AG09309 (cell line): ENCODE results near the gene GINS2.
A peak's percentile ranks its signal among the peaks of the same experiment; 100 is the strongest.

Experiments
- DNase-seq: peaks from one replicate; pipeline ENCODE4 v3.0.0-alpha.2; 2010; ENCODE audit warnings: low read depth
- H3K4me3 ChIP-seq: 2 replicates; pipeline ENCODE4 v1.5.1; 2011; ENCODE audit warnings: mild to moderate bottlenecking, low read depth, low read length, moderate library complexity; ENCODE audit not compliant: control insufficient read depth
- TF ChIP-seq, protein P1 (sequence below): IDR thresholded peaks from 2 replicates; pipeline ENCODE4 v1.5.1; 2011; ENCODE audit warnings: mild to moderate bottlenecking, low read depth, low read length, inconsistent platforms; ENCODE audit not compliant: insufficient read depth, control insufficient read depth; ENCODE audit errors: missing control alignments

The GINS2 gene

DNA sequence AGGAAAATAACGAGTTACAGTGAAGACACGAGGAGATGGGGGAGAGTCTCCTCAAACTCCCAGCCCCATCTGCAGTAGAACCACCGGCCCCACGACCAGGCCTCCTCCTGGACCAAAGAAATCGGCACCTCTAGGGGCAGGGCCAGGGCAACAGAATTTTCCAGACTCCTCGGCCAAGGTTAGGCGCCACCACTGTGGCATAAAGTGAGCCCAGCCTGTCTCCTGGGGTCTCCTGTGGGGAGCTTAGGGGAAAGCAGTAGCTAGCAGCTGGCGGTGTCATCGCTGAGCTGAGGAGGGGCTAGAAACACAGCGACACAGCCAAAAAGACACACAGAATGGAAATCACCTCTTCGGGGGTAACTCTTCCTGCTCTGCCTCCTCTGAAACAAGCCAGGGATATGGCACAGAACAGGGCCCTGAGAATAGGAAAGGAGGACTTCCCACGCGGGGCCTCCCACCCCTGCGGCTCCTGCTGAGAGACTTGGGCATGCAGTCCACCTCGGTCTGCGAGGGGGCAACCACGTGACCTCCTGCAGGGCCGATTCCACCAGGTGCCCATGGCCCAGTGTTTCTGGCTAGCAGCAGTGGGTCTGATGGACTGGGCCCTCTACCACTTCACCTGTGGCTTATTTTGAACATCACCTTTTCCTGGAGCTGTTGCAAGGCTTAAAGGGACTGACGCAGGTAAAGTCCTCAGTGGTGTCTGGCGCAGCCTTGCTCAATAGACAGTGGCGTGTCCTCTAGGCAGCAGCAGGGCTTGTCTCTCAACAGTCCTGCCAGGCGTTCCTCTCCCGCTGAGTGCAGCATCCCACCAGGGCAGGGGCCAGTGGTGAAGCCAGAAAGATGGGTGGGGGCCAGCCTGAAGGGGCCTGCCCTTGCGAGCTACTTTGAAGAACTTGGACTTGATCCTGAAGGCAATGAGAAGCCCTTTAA lies 6.7 kb upstream of the GINS2 start:
- H3K4me3 ChIP-seq: no peak overlapping the region
- TF ChIP-seq, protein P1, sequence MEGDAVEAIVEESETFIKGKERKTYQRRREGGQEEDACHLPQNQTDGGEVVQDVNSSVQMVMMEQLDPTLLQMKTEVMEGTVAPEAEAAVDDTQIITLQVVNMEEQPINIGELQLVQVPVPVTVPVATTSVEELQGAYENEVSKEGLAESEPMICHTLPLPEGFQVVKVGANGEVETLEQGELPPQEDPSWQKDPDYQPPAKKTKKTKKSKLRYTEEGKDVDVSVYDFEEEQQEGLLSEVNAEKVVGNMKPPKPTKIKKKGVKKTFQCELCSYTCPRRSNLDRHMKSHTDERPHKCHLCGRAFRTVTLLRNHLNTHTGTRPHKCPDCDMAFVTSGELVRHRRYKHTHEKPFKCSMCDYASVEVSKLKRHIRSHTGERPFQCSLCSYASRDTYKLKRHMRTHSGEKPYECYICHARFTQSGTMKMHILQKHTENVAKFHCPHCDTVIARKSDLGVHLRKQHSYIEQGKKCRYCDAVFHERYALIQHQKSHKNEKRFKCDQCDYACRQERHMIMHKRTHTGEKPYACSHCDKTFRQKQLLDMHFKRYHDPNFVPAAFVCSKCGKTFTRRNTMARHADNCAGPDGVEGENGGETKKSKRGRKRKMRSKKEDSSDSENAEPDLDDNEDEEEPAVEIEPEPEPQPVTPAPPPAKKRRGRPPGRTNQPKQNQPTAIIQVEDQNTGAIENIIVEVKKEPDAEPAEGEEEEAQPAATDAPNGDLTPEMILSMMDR: no peak
- no peak for DNase-seq

DNA sequence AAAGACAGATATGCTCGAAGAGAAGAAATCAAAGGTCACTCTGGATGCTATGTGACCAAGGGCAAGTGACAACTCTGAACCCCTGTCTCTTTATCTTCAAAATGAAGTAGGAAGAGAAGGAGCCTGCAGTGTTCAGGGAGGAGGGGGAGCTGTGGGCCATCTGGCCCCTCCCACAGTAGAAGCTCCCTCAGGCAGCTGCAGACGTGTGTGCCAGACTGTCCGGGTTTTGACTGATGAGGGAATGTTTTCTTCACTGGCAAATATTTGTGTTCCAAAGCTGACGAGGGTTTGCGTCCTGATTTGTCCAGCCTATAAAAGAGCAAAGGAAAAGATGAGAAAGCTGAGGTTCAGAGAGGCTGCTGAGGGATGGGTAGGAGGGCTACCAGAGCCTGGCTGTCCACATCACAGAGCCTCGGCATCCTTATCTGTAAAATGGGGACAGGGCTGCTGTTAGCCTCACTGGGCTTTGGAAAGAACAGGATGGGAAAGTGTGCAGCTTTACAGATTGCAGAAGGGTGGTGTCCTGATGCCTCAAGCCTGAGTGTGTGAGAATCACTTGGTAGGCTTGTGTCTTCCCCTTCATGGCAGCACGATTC lies 1.8 kb upstream of the GINS2 start:
- DNase-seq: no peak
- TF ChIP-seq, protein P1: no peak
- no peak overlapping the region for H3K4me3 ChIP-seq

GRCh38 chr16:85689950-85690320 lies 1.2 kb upstream of the GINS2 start:
- no peak for DNase-seq
- no peak overlapping the region for H3K4me3 ChIP-seq
- TF ChIP-seq, protein P1: no peak

GRCh38 chr16:85689285-85689949 lies 663 bp upstream of the GINS2 start:
- no peak for DNase-seq
- TF ChIP-seq, protein P1: no peak
- H3K4me3 ChIP-seq: peak overlapping the region; percentile 49

GRCh38 chr16:85687651-85688471 lies 893 bp downstream of the GINS2 start:
- no peak for DNase-seq
- H3K4me3 ChIP-seq: peak overlapping the region; percentile 59
- TF ChIP-seq, protein P1: no peak
